B cell (primary cell): ENCODE results near the gene FURIN.

Experiments
- EZH2 ChIP-seq: IDR thresholded peaks from 2 replicates; pipeline ENCODE4 v1.6.1; 2012; ENCODE audit warnings: borderline replicate concordance, low read depth, mild to moderate bottlenecking, moderate library complexity, low read length; ENCODE audit not compliant: insufficient read depth, poor library complexity, severe bottlenecking
- TF ChIP-seq, protein P1 (sequence below): fragments of 200-600 bp; IDR thresholded peaks from one replicate; pipeline ENCODE4 v1.8.0; 2022; ENCODE audit warnings: antibody characterized with exemption, mild to moderate bottlenecking

GRCh38 chr15:90914305-90915080 is 46.1 kb downstream of the FURIN start:
- TF ChIP-seq, protein P1, sequence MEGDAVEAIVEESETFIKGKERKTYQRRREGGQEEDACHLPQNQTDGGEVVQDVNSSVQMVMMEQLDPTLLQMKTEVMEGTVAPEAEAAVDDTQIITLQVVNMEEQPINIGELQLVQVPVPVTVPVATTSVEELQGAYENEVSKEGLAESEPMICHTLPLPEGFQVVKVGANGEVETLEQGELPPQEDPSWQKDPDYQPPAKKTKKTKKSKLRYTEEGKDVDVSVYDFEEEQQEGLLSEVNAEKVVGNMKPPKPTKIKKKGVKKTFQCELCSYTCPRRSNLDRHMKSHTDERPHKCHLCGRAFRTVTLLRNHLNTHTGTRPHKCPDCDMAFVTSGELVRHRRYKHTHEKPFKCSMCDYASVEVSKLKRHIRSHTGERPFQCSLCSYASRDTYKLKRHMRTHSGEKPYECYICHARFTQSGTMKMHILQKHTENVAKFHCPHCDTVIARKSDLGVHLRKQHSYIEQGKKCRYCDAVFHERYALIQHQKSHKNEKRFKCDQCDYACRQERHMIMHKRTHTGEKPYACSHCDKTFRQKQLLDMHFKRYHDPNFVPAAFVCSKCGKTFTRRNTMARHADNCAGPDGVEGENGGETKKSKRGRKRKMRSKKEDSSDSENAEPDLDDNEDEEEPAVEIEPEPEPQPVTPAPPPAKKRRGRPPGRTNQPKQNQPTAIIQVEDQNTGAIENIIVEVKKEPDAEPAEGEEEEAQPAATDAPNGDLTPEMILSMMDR: no peak
- TF ChIP-seq EZH2: no peak
